Keratinocyte (primary cell): ENCODE measurements around the gene GATAD1.
"Not testable (repeated sequence)": the region's sequence is repeated elsewhere in the genome, so short reads cannot be mapped to it uniquely, and the experiment has no call there.

ENCODE experiments used
- CTCF ChIP-seq, 3 experiments: IDR thresholded peaks in 1 of 3; conservative IDR thresholded peaks in 1 of 3; optimal IDR thresholded peaks in 1 of 3; 2 replicates in 2 of 3; 3 replicates in 1 of 3; pipeline versions ENCODE3 to v1.5.1; 2011; ENCODE audit warnings: low read length in 3 of 3, mild to moderate bottlenecking in 3 of 3, moderate library complexity in 2 of 3, control low read depth in 1 of 3, inconsistent platforms in 1 of 3; ENCODE audit not compliant: insufficient read depth in 2 of 3; ENCODE audit errors: extremely low read depth in 1 of 3
- EZH2 ChIP-seq: IDR thresholded peaks from one replicate; pipeline ENCODE4 v1.6.1; 2012; ENCODE audit warnings: inconsistent platforms, mild to moderate bottlenecking, low read length, moderate library complexity

GRCh38 chr7:92483624-92484023 lies 36.3 kb downstream of the GATAD1 start:
- not testable (repeated sequence) for TF ChIP-seq CTCF (optimal IDR thresholded peaks at IDR 0.05 in 1 of 3, IDR thresholded peaks at IDR 0.05 in 1 of 3, conservative IDR thresholded peaks at IDR 0.05 in 1 of 3; ENCODE audit: extremely low read depth in 1 of 3, insufficient read depth in 2 of 3, low read length in 3 of 3); EZH2
